NCI-H2171 treated with DMSO at 0.1 percent for 48 hours (cell line): Measurements from ENCODE around the gene ADGRF1.
"Not testable (repeated sequence)": the region's sequence is repeated elsewhere in the genome, so short reads cannot be mapped to it uniquely, and the experiment has no call there.

Source experiments
- DNase-seq: peaks from one replicate; lab custom pipeline; 2025; lab: John Stamatoyannopoulos, UW

Gene ADGRF1

DNA sequence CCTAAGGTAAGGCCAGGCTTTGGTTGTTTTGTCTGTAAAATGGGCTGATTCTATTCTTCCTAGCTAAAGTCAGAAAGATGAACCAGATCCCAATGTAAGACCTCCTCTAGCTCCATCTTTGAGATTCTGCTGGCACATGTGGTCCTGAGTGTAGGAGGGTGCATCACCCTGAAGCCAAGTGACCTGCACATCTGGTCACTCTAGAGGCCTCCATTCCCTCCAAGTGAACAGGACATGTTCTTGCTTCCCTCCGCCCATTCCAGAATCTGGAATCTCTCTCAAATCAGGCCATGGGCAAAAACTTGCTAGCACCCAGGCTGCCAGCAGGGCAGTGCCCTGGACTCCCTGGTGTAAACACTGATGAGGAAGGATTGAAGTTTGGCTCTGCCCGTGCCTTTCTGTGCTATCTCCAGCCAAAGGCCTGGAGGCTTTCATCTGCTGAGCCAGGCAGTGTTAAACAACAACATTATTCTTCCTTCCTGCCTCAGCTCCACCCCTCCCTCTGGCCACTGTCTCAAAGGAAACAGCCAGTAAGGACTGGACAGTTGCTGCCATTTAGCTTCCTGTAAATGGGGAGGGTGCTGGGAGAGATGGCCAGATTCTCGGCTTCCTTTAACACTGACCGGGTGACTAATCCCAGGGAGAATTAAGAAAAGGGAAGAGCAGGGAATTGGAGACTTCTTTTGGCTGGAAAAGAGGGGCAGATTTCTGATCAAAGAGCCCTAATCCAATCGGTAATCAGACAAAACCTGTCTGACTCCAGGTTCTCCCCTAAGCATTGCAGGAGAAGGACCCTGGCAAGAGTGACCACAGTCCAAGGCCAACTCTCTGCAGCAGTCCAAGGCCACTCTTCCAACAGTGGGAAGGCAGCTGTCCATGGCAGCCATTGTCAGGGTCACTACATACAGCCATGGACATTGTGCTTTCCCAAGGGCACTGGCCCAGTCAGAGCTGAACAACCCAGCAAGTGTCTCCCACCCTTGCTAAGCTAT, 19.5 kb upstream of the ADGRF1 start:
- DNase-seq: no peak

DNA sequence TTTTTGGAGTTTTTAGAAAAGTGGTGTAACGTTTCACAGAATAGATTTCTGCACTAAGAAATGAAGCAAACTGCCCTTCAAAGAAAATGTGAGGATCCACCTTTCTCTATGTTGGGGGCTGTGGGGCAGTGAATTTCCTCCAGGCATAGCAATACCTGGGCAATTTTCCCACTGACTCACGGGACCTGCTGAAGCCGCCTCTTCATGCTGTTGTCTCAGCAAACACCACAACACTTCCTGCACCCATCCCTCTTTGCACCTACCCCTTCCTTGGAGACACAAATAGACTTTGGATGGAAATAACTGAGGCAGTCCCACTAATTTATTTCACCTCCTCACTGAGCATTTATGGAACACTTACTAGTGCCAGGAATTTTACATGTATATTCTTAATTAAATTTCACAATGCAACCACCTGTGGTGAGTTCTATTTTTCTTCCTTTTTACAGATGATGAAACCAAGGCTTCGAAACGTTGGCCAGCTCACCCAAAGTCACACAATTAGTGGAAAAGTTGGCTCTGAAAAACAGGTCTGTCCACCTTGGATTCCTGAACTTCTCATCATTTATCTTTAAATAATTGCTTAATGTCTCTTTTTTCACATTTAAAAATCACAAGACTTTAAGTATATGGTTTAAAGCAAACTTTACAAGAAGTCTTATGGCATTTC, 17.2 kb upstream of the ADGRF1 start:
- DNase-seq: no peak

DNA sequence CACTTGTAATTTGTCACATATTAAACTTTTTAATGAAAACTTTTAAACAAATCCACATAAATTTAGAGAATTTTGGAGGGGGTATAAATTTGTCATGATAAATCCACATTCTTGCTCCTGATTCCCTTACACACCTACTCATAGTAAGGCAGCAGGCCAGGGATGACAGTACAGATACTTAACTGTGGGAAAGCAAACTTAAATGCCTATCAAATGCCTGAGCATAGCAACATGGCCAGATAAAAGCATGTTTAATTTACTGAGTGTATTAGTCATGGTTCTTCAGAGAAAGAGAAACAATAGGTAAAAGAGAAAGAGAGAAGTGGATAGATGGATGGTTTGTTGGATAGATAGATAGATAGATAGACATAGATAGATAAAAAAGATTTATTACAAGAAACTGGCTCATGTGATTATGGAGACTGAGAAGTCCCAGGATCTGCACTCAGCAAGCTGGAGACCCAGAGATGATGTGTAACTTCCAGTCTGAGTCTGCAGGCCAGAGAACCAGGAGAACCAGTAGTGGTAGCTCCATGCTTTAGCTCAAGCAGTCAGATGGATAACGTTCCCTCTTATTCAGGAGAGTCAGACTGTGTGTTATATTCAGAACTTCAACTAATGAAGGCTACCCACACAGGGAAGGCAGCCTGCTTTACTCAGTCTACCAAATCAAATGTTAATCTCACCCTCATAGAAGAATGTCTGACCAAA, 15.9 kb upstream of the ADGRF1 start:
- no peak for DNase-seq

DNA sequence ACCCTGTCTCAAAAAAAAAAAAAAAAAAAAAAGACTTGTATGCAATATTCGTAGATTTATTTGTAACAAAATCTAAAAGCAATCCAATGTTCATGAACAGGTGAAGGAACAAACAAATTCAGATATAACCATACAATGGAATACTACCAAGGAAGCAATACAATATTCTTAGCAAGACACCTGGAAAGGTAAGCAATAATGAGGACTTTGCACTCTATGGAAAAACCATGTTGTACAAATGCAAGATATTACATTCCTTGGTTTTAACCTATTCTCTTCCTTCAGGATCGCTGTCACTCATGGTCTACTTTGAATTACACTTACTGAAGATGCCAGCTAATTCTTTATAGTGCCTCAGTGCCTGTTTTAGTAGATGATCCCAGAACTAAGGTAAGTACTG, 14.7 kb upstream of the ADGRF1 start:
- no peak for DNase-seq

DNA sequence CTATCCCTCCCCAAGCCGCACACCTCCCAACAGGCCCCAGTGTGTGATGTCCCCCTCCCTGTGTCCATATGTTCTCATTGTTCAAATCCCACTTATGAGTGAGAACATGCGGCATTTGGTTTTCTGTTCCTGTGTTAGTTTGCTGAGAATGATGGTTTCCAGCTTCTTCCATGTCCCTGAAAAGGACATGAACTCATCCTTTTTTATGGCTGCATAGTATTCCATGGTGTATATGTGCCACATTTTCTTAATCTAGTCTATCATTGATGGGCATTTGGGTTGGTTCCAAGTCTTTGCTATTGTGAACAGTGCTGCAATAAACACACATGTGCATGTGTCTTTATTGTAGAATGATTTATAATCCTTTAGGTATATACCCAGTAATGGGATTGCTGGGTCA, 12.2 kb upstream of the ADGRF1 start:
- not testable (repeated sequence) for DNase-seq

DNA sequence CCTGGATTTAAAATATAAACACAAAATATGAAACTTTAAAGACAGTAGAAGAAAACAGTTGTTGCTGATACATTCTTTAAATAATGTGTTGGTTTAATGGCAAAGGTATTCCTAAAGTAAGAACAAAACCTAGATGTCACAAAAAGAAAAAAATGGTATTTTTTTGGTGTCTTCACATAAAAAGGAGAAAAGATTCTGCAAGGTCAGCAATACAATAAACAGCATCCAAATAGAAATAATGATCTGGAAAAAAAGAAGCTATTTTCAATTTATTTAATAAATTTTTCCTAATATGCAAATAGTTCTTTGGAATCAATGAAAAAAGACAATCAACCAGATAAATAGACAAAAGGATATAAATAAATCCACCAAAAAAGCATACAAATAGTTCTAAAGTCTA, 6.5 kb upstream of the ADGRF1 start:
- no peak for DNase-seq

DNA sequence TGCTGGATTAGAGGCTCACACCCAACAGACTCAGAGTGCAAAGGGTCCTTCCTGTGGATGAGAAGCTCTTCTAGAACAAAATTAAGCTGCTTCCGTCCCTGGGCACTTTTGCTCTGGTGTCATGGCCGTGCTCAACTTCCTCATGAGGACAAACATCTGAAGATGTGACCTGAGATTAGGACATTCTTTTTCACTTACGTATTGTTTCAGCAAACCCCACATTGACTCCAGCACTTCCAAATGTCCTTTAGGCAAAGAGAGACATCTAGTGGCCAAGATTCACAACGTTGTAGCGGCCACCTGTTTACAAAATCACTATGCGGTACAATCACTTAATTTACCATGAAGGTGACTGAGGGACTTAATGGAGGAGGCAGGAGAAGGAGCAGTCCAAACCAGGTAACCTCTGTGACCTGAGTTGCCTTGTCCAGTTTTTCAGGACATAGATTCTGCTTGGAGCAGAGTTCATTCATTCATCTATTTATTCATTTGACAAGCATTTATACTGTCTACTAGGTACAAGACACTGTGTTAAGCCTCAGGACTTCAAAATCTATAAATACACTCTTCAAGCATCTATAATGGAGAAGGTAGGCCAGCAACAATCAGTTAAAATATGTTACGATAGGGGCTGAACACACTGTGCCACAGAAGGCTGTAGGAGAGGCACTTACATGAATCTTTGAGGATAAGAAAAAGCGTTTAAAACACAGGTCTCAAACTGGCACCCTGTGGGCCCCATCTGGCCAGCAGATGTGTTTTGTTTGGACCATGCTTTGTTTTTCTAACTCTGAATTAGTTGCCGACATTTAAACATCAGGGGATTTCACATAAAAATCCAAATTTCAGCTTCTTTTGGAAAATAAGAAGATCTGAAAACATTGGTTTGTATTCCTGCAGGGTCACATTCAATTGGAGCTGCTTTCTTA, 5.6 kb upstream of the ADGRF1 start:
- peak; percentile 85 for DNase-seq

DNA sequence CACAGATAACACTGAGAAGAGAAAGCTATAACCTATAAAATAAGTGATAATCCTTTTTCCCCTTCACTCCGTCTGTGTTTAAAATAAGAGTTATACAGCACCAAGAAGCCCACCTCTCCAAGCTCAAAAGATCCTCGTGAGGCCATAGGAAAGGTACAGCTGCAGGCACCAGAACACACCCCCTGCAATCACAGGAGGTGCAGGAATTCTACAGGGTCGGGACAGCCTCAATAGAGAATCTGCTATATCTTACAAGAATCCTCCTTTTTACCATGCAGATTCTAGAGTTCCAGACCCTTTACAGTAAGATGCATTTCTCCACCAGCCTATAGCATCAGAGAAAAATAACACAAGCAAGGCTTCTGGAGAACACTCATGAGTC, 5.0 kb upstream of the ADGRF1 start:
- no peak for DNase-seq

DNA sequence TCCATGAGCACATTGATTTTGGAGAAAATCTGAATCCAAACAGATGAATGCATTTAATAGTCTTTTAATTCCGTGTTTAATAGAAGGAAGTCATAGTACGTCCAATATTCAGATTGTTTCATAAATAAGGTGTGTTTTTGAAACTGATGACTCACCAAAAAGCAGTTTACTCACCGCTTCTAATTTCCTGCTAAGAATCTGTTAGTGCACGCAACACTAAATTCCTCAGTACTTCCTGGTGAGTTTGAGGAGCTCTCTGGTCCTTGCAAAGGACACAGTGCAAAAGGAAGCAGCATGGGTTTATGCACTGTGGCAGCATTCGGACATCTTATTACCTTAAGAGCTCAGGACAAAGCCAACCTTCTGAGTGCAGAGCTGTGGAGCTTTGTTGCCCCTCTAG, 2.3 kb upstream of the ADGRF1 start:
- DNase-seq: no peak

DNA sequence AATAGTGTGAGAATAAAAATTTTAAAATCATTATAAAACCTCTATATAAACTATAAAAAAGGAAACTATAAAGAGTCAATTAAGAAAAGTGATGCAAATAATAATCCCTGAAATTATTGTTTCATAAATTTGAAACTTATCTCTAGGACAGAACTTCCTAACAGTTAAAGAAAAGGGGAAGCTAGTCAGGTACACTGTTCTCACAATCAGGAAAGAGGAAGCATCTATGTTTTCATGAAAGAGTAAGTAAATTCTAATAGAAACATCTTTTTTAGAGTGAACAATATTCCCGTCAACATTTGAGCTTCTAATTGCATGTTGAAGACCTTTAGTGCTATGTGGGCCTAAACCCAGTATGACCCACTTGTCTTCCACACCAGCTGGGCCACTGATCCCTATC, 1.2 kb upstream of the ADGRF1 start:
- no peak for DNase-seq

DNA sequence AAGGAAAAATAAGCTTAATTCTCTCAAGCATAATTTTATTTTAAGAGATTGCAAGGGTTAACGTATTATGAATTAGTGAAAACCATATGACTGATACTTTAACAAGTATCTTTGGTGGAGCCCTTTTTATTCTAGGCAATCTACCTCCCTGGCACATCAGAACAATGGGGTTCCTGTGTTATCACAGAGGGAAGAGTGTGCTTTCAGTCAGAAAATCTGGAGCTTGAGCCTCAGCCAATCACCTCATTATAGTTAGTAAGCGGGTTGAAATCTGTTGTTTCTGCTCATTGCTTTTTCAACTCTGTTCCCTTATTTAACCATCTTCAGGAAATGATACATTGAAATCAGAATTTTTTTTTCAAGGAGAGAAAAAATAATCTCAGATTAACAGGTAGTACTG, 391 bp downstream of the ADGRF1 start:
- DNase-seq: peak; percentile 32

DNA sequence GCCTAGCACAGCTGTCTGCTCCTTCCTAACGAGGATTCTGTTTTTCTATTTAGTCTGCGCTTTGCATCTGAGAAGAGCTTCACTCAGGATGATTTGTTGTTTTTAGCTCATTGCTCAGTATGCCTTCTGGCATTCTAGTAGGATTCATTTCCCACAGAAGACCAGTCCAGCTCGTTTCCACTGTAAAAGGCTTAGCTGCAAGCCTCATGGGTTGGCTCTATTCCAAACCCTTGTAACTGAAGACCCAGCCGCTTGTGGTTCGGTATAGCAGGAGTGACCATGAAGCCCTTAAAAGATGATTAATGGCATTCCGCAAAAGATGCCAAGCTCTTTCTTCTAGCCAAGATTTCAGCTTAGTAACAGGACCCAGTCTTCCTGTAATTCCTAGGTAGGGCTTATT, 7.2 kb downstream of the ADGRF1 start:
- peak; percentile 72 for DNase-seq

DNA sequence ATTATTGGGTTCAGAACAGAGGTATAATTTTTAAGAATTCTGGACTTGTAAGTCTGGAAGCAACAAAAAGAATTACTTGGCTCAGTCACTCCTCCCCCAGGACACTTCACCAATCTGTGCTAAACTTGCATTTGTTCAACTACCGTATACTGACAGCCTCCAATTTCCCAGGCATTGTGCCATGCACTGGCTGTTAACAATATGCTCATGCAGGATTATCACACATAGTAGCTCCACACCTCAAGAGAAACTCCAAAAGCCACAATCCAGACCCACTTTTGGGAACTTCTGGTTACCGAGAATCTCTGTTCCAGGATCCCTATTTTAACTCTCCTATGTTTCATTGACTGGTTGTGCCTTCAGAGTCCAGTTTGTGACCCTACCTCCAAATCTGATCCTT, 7.7 kb downstream of the ADGRF1 start:
- DNase-seq: peak; percentile 26

DNA sequence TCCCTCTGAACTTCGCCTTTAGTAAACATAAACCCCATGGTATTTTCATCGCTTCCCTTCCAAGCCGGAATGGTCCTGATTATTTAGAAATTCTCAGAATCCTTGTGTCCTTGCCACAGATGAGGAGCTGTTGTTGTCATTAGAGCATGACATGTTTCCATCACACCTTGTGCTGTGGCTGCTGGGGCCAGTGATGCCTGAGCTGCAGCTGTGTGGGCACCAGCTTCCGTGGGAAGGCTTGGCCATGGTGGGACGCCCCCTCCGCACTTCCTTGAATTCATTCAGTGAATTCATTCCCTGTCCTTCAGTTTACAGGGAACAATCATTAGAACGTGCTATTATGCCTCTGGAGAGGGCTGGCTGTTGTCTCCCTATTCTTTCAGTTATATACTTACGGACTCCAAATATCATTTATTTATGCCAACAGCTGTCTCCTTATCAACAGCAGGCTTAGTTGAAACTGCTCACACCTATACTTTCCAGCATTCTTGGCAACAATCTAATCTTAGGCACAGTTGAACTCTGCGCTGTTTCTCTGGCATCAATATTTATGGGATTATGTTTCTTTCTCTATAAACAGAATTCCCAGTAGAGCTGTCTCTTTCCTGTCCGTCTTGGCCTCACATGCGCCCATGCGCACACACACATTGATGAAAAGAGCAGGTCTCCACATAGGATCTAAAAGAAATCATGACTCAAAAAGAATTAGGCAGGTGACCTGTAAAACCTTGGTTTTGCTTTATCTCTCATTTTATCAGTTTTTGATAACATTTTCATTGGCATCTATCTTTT, 9.0 kb downstream of the ADGRF1 start:
- DNase-seq: peak; percentile 20

DNA sequence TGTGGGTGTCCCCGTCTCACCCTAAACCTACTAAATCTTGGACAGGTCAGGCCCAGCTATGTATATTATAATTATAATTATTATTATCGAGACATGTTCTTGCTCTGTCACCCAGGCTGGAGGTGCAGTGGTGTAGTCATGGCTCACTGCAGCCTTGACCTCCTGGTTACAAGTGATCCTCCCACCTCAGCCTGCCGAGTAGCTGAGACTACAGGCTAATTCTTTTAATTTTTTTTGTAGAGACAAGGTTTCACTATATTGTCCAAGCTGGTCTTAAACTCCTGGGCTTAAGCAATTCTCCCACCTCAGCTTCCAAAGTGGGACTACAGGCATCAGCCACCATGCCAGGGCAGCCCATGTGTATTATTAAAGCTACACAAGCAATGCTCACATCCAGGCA, 10.5 kb downstream of the ADGRF1 start:
- no peak for DNase-seq

DNA sequence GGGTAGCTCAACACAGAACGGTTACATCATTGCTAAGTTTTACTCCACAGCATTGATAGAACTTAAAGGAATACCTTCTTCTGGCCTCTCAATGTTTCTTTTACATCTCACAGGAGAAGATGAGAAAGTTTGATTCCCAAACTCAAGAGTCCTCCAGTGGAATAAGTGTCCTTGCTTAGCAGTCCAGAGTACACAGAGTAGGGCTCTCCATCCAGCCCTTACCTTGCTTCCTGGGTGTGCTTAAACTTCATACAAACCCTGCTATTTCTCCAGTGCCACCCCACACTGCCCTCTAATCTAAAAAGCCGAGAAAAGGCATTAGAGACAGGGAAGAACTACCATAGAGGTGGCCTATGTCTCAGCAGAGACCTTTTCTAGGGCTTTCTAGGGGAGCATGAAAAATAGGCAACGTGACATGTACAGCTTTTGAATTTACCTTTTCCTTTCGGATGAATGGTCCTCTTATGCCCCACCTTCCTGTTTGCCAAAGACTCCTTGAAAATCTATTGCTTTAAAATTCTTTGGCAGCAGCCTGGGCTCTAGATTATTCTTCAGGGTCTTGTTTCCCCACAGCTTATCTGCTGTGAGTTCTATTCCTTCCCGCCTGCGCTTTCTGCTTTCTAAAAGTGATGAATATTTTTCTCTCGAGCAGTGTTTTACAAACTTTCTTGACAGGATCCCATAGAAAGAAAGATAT, 12.1 kb downstream of the ADGRF1 start:
- no peak for DNase-seq

DNA sequence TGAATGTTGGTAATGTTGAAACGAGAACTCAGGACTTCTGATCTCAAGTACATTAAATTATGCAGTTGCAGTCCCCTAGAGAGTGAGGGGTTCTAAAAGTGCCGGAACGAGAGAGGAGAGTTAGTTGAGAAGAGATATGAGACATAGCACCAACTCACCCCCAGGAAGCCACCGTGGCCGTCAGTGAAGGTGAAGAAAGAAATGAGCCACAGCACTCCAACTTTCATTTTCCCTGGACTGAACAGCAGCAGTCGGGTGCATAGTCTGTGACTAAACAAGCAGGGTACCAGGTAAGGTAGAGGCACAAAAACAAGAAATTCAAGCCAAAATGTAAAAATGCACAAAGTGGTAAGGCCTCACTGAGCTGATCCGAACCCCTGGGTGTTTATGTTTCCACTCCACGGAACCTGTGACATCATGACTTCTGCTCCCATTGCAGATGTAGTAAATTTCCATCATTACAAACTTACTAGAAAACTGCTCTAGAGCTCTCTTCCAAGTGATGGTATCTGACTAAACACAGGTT, 13.2 kb downstream of the ADGRF1 start:
- no peak for DNase-seq

DNA sequence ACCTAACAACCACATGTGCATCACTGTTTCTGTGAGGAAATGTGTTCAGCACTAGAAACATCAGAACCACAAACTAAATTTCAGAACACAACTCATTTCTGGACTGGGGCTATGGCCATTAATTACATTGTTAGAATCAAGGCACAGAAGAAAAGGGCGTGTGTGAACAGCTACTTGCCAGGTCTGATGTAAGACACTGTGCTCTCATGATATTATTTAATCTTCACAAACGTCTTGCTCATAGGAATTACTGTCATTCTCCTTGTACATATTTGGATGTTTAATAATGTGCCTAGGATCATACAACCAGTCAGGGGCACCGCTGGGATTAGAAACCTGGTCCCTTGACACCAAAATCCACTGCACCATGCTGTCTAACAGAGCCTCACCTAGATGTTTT, 14.8 kb downstream of the ADGRF1 start:
- no peak for DNase-seq

DNA sequence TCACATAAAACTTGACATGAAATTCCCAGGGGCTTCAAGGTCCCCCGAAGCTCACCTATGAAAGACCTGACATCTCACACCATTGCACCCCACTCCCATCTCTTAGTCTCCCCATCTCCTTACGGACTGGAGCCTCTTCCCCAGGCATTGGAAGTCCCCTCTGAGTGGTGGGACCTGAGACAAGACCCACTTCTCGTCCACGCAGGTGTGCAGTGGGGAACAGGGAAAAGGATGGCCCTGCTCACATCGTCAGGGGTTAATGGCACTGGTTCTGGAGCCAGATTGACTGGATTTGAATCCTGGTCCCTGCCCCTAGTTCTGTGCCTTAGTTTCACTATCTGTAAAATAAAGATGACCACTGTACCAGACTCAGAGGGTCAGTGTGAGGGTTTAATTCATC, 15.5 kb downstream of the ADGRF1 start:
- DNase-seq: no peak

DNA sequence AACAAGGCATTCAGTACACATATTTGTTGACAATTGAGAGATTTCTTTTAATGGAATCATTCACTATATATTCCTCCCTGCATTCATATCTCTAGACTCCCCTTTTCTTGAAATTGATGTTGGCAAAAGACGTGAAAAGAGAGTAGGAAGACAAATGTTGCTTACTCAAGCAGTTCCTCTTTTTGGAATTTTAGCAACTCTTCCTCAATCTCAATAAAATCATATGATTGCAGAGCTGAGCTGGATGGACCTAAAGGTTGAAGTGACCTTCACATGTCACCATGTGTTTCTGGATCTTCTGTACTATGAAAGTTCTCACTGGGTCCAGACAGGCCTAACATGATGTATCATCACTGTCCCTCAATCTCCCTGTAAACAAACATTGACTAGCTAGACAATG, 18.6 kb downstream of the ADGRF1 start:
- DNase-seq: no peak
